RWPE1 (cell line): ENCODE measurements around the gene AGBL5.
A peak's percentile ranks its signal among the peaks of the same experiment; 100 is the strongest.
"Not testable (repeated sequence)": the region's sequence is repeated elsewhere in the genome, so short reads cannot be mapped to it uniquely, and the experiment has no call there.

ENCODE experiments used
- CTCF ChIA-PET: fragments of 350-600 bp; sonication (Branson Sonifier 250); formaldehyde crosslinking; extraction: SDS; loops from one replicate; lab custom pipeline; 2021; lab: Yijun Ruan, JAX
- POLR2A ChIA-PET: fragments of 400-600 bp; formaldehyde crosslinking; extraction: SDS; loops from one replicate; lab custom pipeline; 2020; ENCODE audit warnings: antibody characterized with exemption; ENCODE audit not compliant: low non-redundant PET; lab: Yijun Ruan, JAX
- DNase-seq: peaks from one replicate; pipeline ENCODE4 v3.0.0; 2012; ENCODE audit warnings: low spot score
- H3K27ac ChIP-seq: fragments of 450-650 bp; 2 replicates; pipeline ENCODE4 v1.5.1; 2017
- CTCF ChIP-seq: fragments of 450-650 bp; conservative IDR thresholded peaks from 2 replicates; pipeline ENCODE4 v1.5.1; 2017; ENCODE audit warnings: low read depth, mild to moderate bottlenecking

The AGBL5 gene

GRCh38 chr2:27071277-27071989, 20.0 kb downstream of the AGBL5 start, which contains the start of gene OST4:
TSS of gene OST4 (minus strand) at chr2:27071654.
- H3K27ac ChIP-seq, result peak within 1 kb of the TSS; percentile 75
- TF ChIP-seq CTCF, result no peak
- ChIA-PET POLR2A (interaction anchor here (1.4 kb wide), 1 partner anchor 16 kb away, joined by 4 read pairs; no protein-coding TSS in a partner anchor), CTCF (interaction anchor here (0.6 to 1.3 kb wide), 3 partner anchors 14 to 613 kb away, joined by 3 to 4 read pairs (median 3); partner anchors contain the start of gene KHK)
- DNase-seq, result peak; percentile 93

GRCh38 chr2:27071990-27072830, 20.7 kb downstream of the AGBL5 start:
- TF ChIP-seq CTCF, result no peak
- peak overlapping the region; percentile 75 for H3K27ac ChIP-seq
- no peak for DNase-seq
- ChIA-PET CTCF (interaction anchor here (0.5 to 1.3 kb wide), 5 partner anchors 9 to 612 kb away, joined by 3 to 4 read pairs (median 3); partner anchors contain the start of gene KHK), POLR2A (interaction anchor here (1.4 kb wide), 1 partner anchor 15 kb away, joined by 4 read pairs; no protein-coding TSS in a partner anchor)

- POLR2A ChIA-PET, result no interaction called here
- peak overlapping the region; percentile 75; the same call in 1 of the 2 replicates for H3K27ac ChIP-seq
Measured at GRCh38 chr2:27072920-27073319, 21.5 kb downstream of the AGBL5 start.

GRCh38 chr2:27073782-27074181, 22.3 kb downstream of the AGBL5 start:
- ChIA-PET POLR2A (no interaction called here), CTCF (interaction anchor here (0.6 kb wide), 2 partner anchors 11 to 160 kb away, joined by 3 read pairs; no protein-coding TSS in a partner anchor)
- no peak overlapping the region for H3K27ac ChIP-seq
- no peak for DNase-seq
- no peak for TF ChIP-seq CTCF

More at GRCh38 chr2:27072920-27073319, 21.5 kb downstream of the AGBL5 start:
- DNase-seq, result no peak
- CTCF ChIA-PET, result interaction anchor here (0.5 to 0.7 kb wide), 2 partner anchors 8 to 24 kb away, joined by 3 read pairs; no protein-coding TSS in a partner anchor
- TF ChIP-seq CTCF, result no peak

- no peak for TF ChIP-seq CTCF
- POLR2A ChIA-PET, result no interaction called here
- CTCF ChIA-PET, result interaction anchor here (0.5 kb wide), 1 partner anchor 8 kb away, joined by 5 read pairs; no protein-coding TSS in a partner anchor
- no peak overlapping the region for H3K27ac ChIP-seq
- DNase-seq, result no peak
Measured at GRCh38 chr2:27074738-27075565, 23.5 kb downstream of the AGBL5 start.

GRCh38 chr2:27075566-27075871, 24.1 kb downstream of the AGBL5 start:
- DNase-seq, POLR2A ChIA-PET, CTCF ChIA-PET, H3K27ac ChIP-seq: not testable (repeated sequence)
